Endothelial cell of umbilical vein (primary cell): Measurements from ENCODE around the gene FBXO38. TPM values are rescaled to one million over a fixed set of nuclear protein-coding genes. Genes with fewer than 3 reads are reported as not detected.

Experiments used
- BruUV-seq: library from RNA; stranded (reverse); fragments of 400-500 nt; replicated peaks from 2 replicates; lab custom pipeline; 2021; lab: Mats Ljungman, UMichigan
- CTCF ChIA-PET: fragments of 300-600, 350-600 bp; sonication (Branson Sonifier 250); formaldehyde crosslinking; loops from one replicate; lab custom pipeline; 2021; ENCODE audit warnings: antibody characterized with exemption, inconsistent platforms; lab: Charles Lee
- POLR2A ChIA-PET: fragments of 300-600, 350-600 bp; sonication (Branson Sonifier 250); formaldehyde crosslinking; loops from one replicate; lab custom pipeline; 2021; ENCODE audit warnings: antibody characterized with exemption, inconsistent platforms; lab: Charles Lee
- DNase-seq: peaks from one replicate; pipeline ENCODE4 v3.0.0-alpha.2; 2011; ENCODE audit warnings: low read depth, low spot score
- FAIRE-seq: peaks from 2 replicates; lab custom pipeline; 2011; peaks lifted over from hg19 to GRCh38; lab: Jason Lieb, UNC
- H2AFZ ChIP-seq: 2 replicates; pipeline ENCODE4 v1.6.0; 2012; ENCODE audit warnings: low read depth, low read length, control low read depth, inconsistent platforms
- H3K27ac ChIP-seq: 2 replicates; pipeline ENCODE4 v1.5.1; 2011; ENCODE audit warnings: low read depth, mild to moderate bottlenecking, control low read depth, low read length, moderate library complexity; ENCODE audit not compliant: insufficient read depth
- H3K27me3 ChIP-seq, 2 experiments: 2 replicates each; pipeline versions ENCODE4 v1.6.0 to v1.6.1; 2011; ENCODE audit warnings: low read length in 2 of 2, mixed read lengths in 1 of 2; ENCODE audit not compliant: control insufficient read depth in 2 of 2, insufficient read depth in 2 of 2
- H3K36me3 ChIP-seq, 2 experiments: 2 replicates in 1 of 2; 3 replicates in 1 of 2; pipeline ENCODE4 v1.5.1; 2011; ENCODE audit warnings: low read length in 2 of 2, mild to moderate bottlenecking in 1 of 2, moderate library complexity in 1 of 2; ENCODE audit not compliant: control insufficient read depth in 2 of 2, insufficient read depth in 2 of 2; ENCODE audit errors: extremely low read depth in 1 of 2
- H3K4me1 ChIP-seq: 3 replicates; pipeline ENCODE4 v1.5.1; 2011; ENCODE audit warnings: mild to moderate bottlenecking, low read length; ENCODE audit not compliant: control insufficient read depth, insufficient read depth; ENCODE audit errors: extremely low read depth
- H3K4me2 ChIP-seq: 2 replicates; pipeline ENCODE4 v1.6.1; 2011; ENCODE audit warnings: low read length, control low read depth, mixed read lengths; ENCODE audit not compliant: insufficient read depth
- H3K4me3 ChIP-seq, 3 experiments: fragments of 200-600 bp in 1 of 3; sonication (generic), shearing (Covaris generic) in 1 of 3; replicated peaks in 1 of 3; 2 replicates each; pipeline ENCODE4 v1.5.1; 2011 to 2016; ENCODE audit warnings: control low read depth in 3 of 3, low read length in 3 of 3, mild to moderate bottlenecking in 2 of 3, inconsistent platforms in 1 of 3, low read depth in 1 of 3, moderate library complexity in 1 of 3; ENCODE audit not compliant: insufficient read depth in 1 of 3
- H3K79me2 ChIP-seq: 2 replicates; pipeline ENCODE4 v1.6.0; 2012; ENCODE audit warnings: low read length, inconsistent platforms; ENCODE audit not compliant: control insufficient read depth, insufficient read depth
- H3K9ac ChIP-seq: replicated peaks from 2 replicates; pipeline ENCODE3; 2011; ENCODE audit warnings: low read length, control low read depth; ENCODE audit not compliant: insufficient read depth; ENCODE audit errors: extremely low read depth
- H3K9me1 ChIP-seq: replicated peaks from 3 replicates; pipeline ENCODE4 v1.6.0; 2011; ENCODE audit warnings: mild to moderate bottlenecking, low read length; ENCODE audit not compliant: control insufficient read depth, insufficient read depth; ENCODE audit errors: extremely low read depth
- H3K9me3 ChIP-seq: replicated peaks from 2 replicates; pipeline ENCODE4 v1.5.1; 2012; ENCODE audit warnings: low read length, inconsistent platforms; ENCODE audit not compliant: control insufficient read depth, insufficient read depth
- H4K20me1 ChIP-seq: replicated peaks from 2 replicates; pipeline ENCODE3; 2011; ENCODE audit warnings: mild to moderate bottlenecking, low read length; ENCODE audit not compliant: control insufficient read depth, insufficient read depth; ENCODE audit errors: extremely low read depth
- CTCF ChIP-seq, 2 donors: IDR thresholded peaks; 1 replicate in 1 of 2; 2 replicates in 1 of 2; pipeline ENCODE4 v1.5.1; 2011; ENCODE audit warnings: low read length in 2 of 2, mild to moderate bottlenecking in 2 of 2, moderate library complexity in 2 of 2, control low read depth in 1 of 2, inconsistent platforms in 1 of 2, low read depth in 1 of 2; ENCODE audit not compliant: insufficient read depth in 1 of 2; ENCODE audit errors: extremely low read depth in 1 of 2
- EZH2 ChIP-seq: IDR thresholded peaks from 2 replicates; pipeline ENCODE4 v1.6.1; 2012; ENCODE audit warnings: borderline replicate concordance, low read depth, mild to moderate bottlenecking, moderate library complexity, low read length, inconsistent platforms; ENCODE audit not compliant: severe bottlenecking
- FOS ChIP-seq: IDR thresholded peaks from 2 replicates; pipeline ENCODE4 v1.6.1; 2011; ENCODE audit warnings: mild to moderate bottlenecking, low read length, moderate library complexity, borderline replicate concordance; ENCODE audit not compliant: insufficient read depth
- GATA2 ChIP-seq: IDR thresholded peaks from 2 replicates; pipeline ENCODE4 v1.7.0; 2011; ENCODE audit warnings: low read depth, mild to moderate bottlenecking, moderate library complexity, mixed read lengths, low read length; ENCODE audit not compliant: insufficient read length, insufficient read depth
- JUN ChIP-seq: IDR thresholded peaks from 2 replicates; pipeline ENCODE4 v1.6.1; 2011; ENCODE audit warnings: borderline replicate concordance, low read depth; ENCODE audit not compliant: insufficient read length, insufficient read depth
- MAX ChIP-seq: IDR thresholded peaks from 2 replicates; pipeline ENCODE4 v1.6.1; 2011; ENCODE audit not compliant: insufficient read depth, insufficient read length
- MYC ChIP-seq: IDR thresholded peaks from one replicate; pipeline ENCODE4 v1.6.1; 2011; ENCODE audit warnings: mild to moderate bottlenecking, low read depth, low read length
- POLR2A ChIP-seq: IDR thresholded peaks from 2 replicates; pipeline ENCODE4 v1.6.1; 2012; ENCODE audit warnings: low read depth, mild to moderate bottlenecking, control low read depth, low read length
- POLR2AphosphoS5 ChIP-seq: IDR thresholded peaks from 2 replicates; pipeline ENCODE4 v1.6.1; 2012; ENCODE audit warnings: low read depth, mild to moderate bottlenecking, control low read depth, low read length, moderate library complexity; ENCODE audit not compliant: insufficient read depth
- dilution Hi-C: fragments of 300-500 bp; cut with MboI; formaldehyde crosslinking; loops from one replicate; pipeline ENCODE4 v1.15.0; 2019; ENCODE audit warnings: low sequenced_read_pairs; ENCODE audit not compliant: extremely low pct_ligation_motif_present
- intact Hi-C: fragments of 100-400 bp; cut with micrococcal nuclease; formaldehyde crosslinking; loops from one replicate; pipeline ENCODE4 v1.10.0; 2022
- polyA plus RNA-seq, 4 experiments: library from polyadenylated mRNA; depleted of rRNA in 3 of 4; stranded (reverse) in 3 of 4; unstranded in 1 of 4; fragments of >200 nt; gene quantifications; 2 replicates each; pipeline versions ENCODE4 v1.2.1 to v1.2.3, GENCODE V29; 2011 to 2012; ENCODE audit warnings: missing spikeins in 1 of 4
- total RNA-seq: library from RNA; stranded (reverse); gene quantifications from 2 replicates; pipeline ENCODE4 v1.2.3, GENCODE V29; 2021

Gene FBXO38
- total and polyA plus RNA-seq, 2 donors (not counting 3 experiments of a cell fraction or from before 2014, with no cell fraction given): 18.6 to 65.6 TPM

- Histone ChIP-seq H3K9me1 (no peaks in the 10 kb centered on the region), H3K79me2 (no peaks in the 10 kb centered on the region), H2AFZ (no peak overlapping the region), H4K20me1 (no peaks in the 10 kb centered on the region), H3K4me3 (no peak overlapping the region), H3K4me2 (no peak overlapping the region), H3K27me3 (no peaks in the 10 kb centered on the region), H3K4me1 (no peaks in the 10 kb centered on the region), H3K36me3 (no peaks in the 10 kb centered on the region), H3K27ac (no peak overlapping the region), H3K9me3 (no peaks in the 10 kb centered on the region), H3K9ac (no peak overlapping the region)
- FAIRE-seq (no peak), DNase-seq (no peak)
- no TSS peak for BruUV-seq
- ChIA-PET POLR2A (no interaction called here), CTCF (no interaction called here)
- TF ChIP-seq POLR2A (no peak), EZH2 (no peak), MYC (no peak), POLR2AphosphoS5 (no peak), MAX (no peak), GATA2 (no peak), FOS (no peak), JUN (no peak), CTCF (IDR thresholded peaks at IDR 0.05; ENCODE audit: extremely low read depth in 1 of 2, insufficient read depth in 1 of 2, low read depth in 1 of 2, low read length in 2 of 2) (no peak)
- intact Hi-C loops (no loop called here), dilution Hi-C loops (no loop called here)
These were observed 30.1 kb upstream of the FBXO38 start for GRCh38 chr5:148353634-148354033.
